ENCODE data around the gene C9orf78.
A peak's percentile ranks its signal among the peaks of the same experiment; 100 is the strongest.

The C9orf78 gene

GRCh38 chr9:129867136-129868022 lies 32.3 kb upstream of the C9orf78 start:
- peak; percentile 15 for DNase-seq

GRCh38 chr9:129866394-129867135 lies 31.5 kb upstream of the C9orf78 start:
- no peak for DNase-seq

GRCh38 chr9:129865668-129866320 lies 30.7 kb upstream of the C9orf78 start:
- DNase-seq, result no peak

- no peak for DNase-seq
Measured at GRCh38 chr9:129864991-129865647, 30.0 kb upstream of the C9orf78 start.

- DNase-seq, result no peak
Measured at GRCh38 chr9:129863059-129863690, 28.1 kb upstream of the C9orf78 start.

GRCh38 chr9:129861447-129861827 lies 26.4 kb upstream of the C9orf78 start:
- DNase-seq, result no peak

GRCh38 chr9:129860653-129861446 lies 25.8 kb upstream of the C9orf78 start:
- DNase-seq, result no peak

- no peak for DNase-seq
Measured at GRCh38 chr9:129858167-129858962, 23.3 kb upstream of the C9orf78 start.

- DNase-seq, result no peak
Measured at GRCh38 chr9:129857207-129857606, 22.1 kb upstream of the C9orf78 start.

GRCh38 chr9:129854588-129855110 lies 19.6 kb upstream of the C9orf78 start:
- no peak for DNase-seq

- no peak for DNase-seq
Measured at GRCh38 chr9:129853614-129854013, 18.5 kb upstream of the C9orf78 start.

GRCh38 chr9:129852579-129852978 lies 17.5 kb upstream of the C9orf78 start:
- DNase-seq, result no peak

- no peak for DNase-seq
Measured at GRCh38 chr9:129851821-129852220, 16.7 kb upstream of the C9orf78 start.

- no peak for DNase-seq
Measured at GRCh38 chr9:129850821-129851550, 15.9 kb upstream of the C9orf78 start.

- no peak for DNase-seq
Measured at GRCh38 chr9:129849901-129850300, 14.8 kb upstream of the C9orf78 start.

GRCh38 chr9:129848712-129849441 lies 13.8 kb upstream of the C9orf78 start:
- no peak for DNase-seq

GRCh38 chr9:129845373-129845772 lies 10.3 kb upstream of the C9orf78 start:
- DNase-seq, result no peak

- no peak for DNase-seq
Measured at GRCh38 chr9:129841071-129841470, 6.0 kb upstream of the C9orf78 start.

- no peak for DNase-seq
Measured at GRCh38 chr9:129840034-129840433, 5.0 kb upstream of the C9orf78 start.

Measured in RPMI8226 (cell line).